Endometrial microvascular endothelial cells (primary cell): ENCODE results near the gene CTBP2. TPM values are rescaled to one million over a fixed set of nuclear protein-coding genes. Genes with fewer than 3 reads are reported as not detected.

Experiments
- in situ Hi-C: cut with HindIII; loops from 2 replicates; pipeline ENCODE4 v1.10.0; 2017; ENCODE audit warnings: low sequenced_read_pairs, low pct_unique_long_range_greater_than_20kb; ENCODE audit errors: inconsistent ontology term
- total RNA-seq: library from RNA; depleted of rRNA; stranded (reverse); fragments of >200 nt; gene quantifications from one replicate; pipeline ENCODE4 v1.2.3, GENCODE V29; 2015; ENCODE audit errors: inconsistent ontology term

Gene CTBP2
- total RNA-seq, 1 donor from 2014 or later: 89.9 TPM

- in situ Hi-C loops: no loop called here
Measured at GRCh38 chr10:125023862-125024496, 136.4 kb downstream of the CTBP2 start.

GRCh38 chr10:125023255-125023654, 137.1 kb downstream of the CTBP2 start:
- in situ Hi-C loops: no loop called here

GRCh38 chr10:125022671-125023070, 137.7 kb downstream of the CTBP2 start:
- in situ Hi-C loops: no loop called here

- in situ Hi-C loops: no loop called here
Measured at GRCh38 chr10:125021686-125022344, 138.5 kb downstream of the CTBP2 start.

GRCh38 chr10:125020871-125021270, 139.5 kb downstream of the CTBP2 start:
- in situ Hi-C loops: no loop called here

GRCh38 chr10:125020386-125020785, 140.0 kb downstream of the CTBP2 start:
- in situ Hi-C loops: no loop called here

- in situ Hi-C loops: no loop called here
Measured at GRCh38 chr10:125018576-125019143, 141.7 kb downstream of the CTBP2 start.

GRCh38 chr10:125017547-125018298, 142.6 kb downstream of the CTBP2 start:
- in situ Hi-C loops: no loop called here

GRCh38 chr10:125016611-125017202, 143.7 kb downstream of the CTBP2 start:
- in situ Hi-C loops: no loop called here

- in situ Hi-C loops: no loop called here
Measured at GRCh38 chr10:125016123-125016522, 144.2 kb downstream of the CTBP2 start.

GRCh38 chr10:125015356-125015944, 144.9 kb downstream of the CTBP2 start:
- in situ Hi-C loops: no loop called here

GRCh38 chr10:125014836-125015355, 145.5 kb downstream of the CTBP2 start:
- in situ Hi-C loops: no loop called here

- in situ Hi-C loops: no loop called here
Measured at GRCh38 chr10:125014086-125014830, 146.1 kb downstream of the CTBP2 start.

- in situ Hi-C loops: no loop called here
Measured at GRCh38 chr10:125013529-125013872, 146.9 kb downstream of the CTBP2 start.

- in situ Hi-C loops: no loop called here
Measured at GRCh38 chr10:125012851-125013528, 147.4 kb downstream of the CTBP2 start.

GRCh38 chr10:125011926-125012705, 148.2 kb downstream of the CTBP2 start:
- in situ Hi-C loops: no loop called here
